HG03039 (cell line): ENCODE results near the gene FANCE.
"Not testable (repeated sequence)": the region's sequence is repeated elsewhere in the genome, so short reads cannot be mapped to it uniquely, and the experiment has no call there.

Source experiments
- ATAC-seq: cut with Tn5 transposase; IDR thresholded peaks from one replicate; pipeline ENCODE4 v1.9.1; 2021; ENCODE audit warnings: mild to moderate bottlenecking, moderate library complexity; ENCODE audit not compliant: unreplicated experiment

FANCE gene

DNA sequence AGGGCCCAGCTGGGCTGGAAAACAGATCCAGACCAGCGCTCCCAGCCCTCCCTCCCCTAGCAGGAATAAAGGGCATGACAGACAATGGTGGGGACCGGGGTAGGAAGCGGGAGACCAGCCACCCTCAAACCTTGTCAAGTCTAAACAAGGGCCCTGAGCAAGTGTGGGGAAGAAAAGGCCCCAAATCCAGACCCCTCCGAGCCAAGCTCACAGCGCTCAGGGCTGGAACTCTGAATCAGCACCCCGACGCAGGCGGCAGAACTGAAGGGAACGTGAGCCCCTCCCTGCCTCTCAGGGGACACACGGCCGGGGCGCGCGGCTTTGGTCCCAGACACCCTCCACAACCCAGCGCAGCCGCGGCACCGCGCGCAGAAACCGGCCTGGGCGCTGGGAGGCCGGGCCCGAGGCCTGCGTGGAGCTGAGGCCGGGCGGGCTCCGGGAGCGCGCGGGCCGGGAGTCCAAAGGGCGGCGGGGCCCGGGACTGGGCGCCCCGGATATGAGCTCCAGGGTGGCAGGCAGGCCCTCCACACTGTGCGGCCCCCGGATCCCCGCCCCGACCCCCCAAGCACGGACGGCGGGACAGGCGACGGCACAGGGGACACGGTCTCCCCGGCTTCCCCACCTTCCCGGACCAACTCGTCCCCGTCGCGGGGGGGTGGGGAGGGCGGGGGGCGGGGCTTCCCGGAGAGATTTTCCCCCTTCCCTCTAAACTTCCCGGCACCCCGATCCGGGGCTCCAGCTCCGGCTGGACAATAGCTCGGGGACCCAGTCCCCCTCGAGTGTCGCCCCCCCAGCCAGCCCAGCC lies 44.1 kb downstream of the FANCE start:
- no peak for ATAC-seq

GRCh38 chr6:35496841-35497570 lies 44.9 kb downstream of the FANCE start, which contains the start of gene TEAD3:
TEAD3 (minus strand) TSS chr6:35497079.
- ATAC-seq = no peak

DNA sequence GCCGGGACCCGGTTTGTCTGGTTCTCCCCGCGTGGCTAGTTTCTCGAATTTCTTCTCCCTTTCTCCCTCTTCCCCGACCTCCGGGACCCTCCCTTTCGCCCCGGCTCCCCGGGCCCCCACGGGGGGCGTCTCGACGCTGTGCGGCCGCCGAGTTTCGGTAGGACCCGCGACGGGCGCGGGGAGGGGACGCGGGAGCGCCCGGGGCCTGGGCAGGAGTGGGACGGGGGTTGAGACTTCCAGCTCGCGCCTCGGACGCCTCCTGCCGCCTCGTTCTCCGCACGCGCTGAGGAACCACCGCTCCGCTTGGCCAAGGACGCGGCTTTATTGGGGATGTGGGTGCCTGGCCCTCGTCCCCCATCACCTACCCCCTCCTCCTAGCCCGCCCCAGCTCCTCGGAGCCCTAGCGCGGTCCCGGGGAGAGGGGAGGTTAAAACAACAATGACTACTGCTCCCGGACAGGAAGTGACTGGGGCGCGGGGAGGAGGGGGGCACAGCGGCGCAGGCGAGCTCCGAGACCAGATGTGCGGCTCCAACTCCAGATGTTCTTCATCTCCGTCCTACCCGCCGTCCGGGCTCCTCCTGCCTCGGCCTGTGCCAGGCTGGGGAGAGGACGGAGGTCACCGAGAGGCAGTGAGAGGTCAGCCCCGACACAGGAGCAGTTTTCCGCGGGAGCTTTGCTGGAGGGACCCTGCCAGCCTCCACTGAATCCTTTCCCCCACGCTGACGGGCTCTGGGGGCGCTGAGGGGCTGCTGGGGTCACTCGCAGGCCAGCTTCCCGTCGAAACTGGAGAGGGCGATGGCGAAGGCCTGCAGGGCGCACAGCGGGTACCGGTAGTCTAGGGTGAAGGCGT lies 45.7 kb downstream of the FANCE start:
- ATAC-seq = no peak

DNA sequence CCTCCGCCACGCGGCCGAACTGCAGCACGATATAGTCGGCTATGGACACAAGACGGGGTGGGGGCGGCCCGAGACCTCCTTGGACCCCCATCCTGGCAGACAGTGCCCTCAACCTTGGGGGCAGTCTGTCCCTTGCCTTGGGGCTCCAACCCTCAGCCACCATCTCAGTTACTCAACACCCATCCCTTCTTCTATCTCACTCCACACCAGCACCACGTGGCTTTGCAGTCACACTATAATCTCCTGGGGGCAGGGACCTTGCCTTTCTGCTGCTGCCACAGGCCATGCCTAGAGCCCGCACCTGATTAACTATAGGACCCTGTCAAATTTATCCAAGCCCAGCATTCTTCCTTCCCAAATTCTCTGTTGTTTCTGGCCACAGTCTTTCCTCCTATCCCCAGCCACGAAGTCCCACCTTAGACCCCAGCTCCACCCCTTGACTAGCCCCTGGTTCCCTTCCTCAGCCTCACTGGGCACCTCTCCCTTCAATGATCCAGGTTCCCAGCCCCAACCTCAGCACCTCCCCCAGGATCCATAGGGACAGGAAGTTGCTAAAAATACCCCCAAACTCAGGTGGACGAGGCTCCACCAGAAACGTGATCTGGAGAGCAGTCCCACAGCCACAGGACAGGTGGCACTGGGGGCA lies 46.4 kb downstream of the FANCE start:
- no peak for ATAC-seq

DNA sequence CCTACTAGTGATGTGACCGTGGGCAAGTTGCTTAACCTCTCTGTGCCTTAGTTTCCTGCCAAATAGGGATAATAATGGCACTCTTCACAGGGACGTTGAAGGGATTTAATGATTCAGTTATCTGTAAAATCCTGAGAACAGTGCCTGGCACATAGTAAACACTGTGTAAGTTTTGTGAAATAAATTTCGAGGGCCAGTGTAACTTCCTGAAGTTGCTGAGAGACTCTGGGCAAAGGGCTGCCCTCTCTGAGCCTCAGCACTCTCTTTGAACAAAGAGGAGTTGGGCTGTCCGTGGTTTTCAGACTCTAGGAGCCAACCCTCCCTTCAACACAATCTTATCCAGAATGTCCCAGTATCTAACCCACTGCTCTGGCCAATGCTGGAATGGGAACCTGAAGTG lies 47.2 kb downstream of the FANCE start:
- ATAC-seq = no peak

- ATAC-seq = no peak
Observed at GRCh38 chr6:35500782-35501181, 48.6 kb downstream of the FANCE start.

- ATAC-seq = no peak
Observed at GRCh38 chr6:35501784-35502183, 49.6 kb downstream of the FANCE start.

GRCh38 chr6:35503534-35503933 lies 51.4 kb downstream of the FANCE start:
- no peak for ATAC-seq

- ATAC-seq = no peak
Observed at GRCh38 chr6:35505999-35506412, 53.9 kb downstream of the FANCE start.

GRCh38 chr6:35506536-35506935 lies 54.4 kb downstream of the FANCE start:
- ATAC-seq = no peak

DNA sequence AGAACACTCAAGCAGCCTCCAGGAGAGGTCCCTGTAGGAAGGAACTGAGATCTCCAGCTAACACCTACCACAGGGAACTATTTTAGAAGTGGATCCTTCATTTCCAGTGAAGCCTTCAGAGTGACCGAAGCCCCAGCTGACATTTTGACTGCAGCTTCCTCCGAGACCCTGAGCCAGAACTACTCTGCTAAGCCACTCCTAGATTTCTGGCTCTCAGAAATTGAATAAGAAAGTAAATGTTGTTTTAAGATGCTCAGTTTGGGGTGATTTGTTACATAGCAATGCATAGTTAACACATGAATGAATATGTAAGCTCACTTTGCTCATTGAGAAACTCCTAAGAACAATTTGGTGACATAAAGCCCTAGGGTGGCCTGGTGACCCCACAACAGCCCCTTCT lies 55.1 kb downstream of the FANCE start:
- no peak for ATAC-seq

- ATAC-seq = no peak
Observed at GRCh38 chr6:35508027-35508426, 55.9 kb downstream of the FANCE start.

- ATAC-seq = no peak
Observed at GRCh38 chr6:35508542-35508941, 56.4 kb downstream of the FANCE start.

- ATAC-seq = no peak
Observed at GRCh38 chr6:35510916-35511561, 58.9 kb downstream of the FANCE start.

DNA sequence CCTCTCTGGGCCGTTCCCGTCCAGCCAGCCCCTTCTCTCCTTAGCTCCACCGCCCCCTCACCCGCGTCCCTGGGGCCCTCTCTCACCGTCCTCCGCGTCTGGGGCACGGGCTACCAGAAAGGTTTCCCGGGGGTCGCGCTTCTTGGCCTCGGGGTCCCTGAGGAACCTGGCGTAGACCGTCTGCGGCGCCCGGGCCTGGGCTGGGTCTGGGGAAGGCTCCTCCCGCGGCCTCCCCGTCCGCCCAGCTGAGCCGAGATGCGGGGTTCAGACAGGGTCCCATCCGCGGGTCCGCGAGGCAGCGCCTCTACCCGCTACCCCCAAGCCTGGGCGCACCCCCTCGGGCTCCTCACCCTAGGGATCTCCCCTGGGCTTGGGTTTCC lies 59.4 kb downstream of the FANCE start:
- no peak for ATAC-seq

DNA sequence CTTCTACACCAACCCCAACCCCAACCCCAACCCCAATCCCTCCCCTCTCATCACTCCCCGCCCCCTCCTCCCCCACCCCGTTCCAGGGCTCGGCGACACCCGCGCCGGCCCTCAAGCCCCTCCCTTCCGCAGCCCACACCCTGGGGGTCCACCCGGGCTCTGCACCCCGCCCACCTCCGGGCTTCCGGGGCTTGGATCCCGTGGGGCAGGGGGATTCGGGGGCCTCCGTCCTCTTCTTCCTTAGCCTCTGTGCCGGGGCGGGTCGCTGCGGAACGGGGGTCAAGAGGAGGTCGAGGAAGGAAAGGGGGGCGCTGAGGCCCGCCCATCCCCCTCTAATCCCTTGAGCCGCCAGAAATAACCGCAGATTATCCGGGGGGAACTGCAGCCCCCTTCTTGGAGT lies 59.9 kb downstream of the FANCE start:
- ATAC-seq = no peak

GRCh38 chr6:35512740-35513139 lies 60.6 kb downstream of the FANCE start, which contains the start of gene TULP1:
TULP1 (minus strand) TSS chr6:35512896; CDS start chr6:35512858, 38 bp downstream.
- ATAC-seq = no peak

DNA sequence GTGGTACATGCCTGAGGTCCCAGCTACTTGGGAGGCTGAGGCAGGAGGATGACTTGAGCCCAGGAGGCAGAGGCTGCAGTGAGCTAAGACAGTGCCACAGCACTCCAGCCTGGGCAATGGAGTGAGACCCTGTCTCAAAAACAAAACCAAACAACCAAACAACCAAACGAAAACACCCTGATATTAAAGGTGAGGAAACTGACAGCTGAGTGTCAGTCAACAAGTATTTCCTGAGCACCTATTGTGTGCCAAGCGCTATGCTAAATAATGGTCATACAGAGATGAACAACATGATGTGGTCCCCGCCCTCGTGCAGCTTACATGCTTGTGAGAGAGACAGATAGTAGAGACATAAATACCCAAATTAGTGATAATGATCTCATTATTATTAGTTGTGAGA lies 62.4 kb downstream of the FANCE start:
- ATAC-seq = no peak

DNA sequence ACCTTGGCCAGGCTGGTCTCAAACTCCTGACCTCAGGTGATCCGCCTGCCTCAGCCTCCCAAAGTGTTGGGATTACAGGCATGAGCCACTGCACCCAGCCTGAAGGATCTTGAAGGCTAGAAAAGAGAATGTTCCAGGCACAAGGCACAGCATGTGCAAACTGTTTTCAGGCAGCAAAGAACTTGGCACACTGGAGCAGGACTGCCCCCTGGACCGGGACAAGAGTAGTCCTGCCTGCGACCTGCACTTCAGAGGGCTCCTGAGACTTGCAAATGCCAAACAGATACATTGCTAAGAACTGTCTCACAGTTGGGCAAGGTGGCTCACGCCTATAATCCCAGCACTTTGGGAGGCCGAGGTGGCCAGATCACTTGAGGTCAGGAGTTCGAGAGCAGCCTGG lies 63.8 kb downstream of the FANCE start:
- not testable (repeated sequence) for ATAC-seq
